ENCODE data around the gene DNAH2.

- TF ChIP-seq BCL11A (tag by site-specific recombination; IDR thresholded peaks at IDR 0.05; ENCODE audit: low read depth) = no peak
- TF ChIP-seq CTCF (tag by site-specific recombination; IDR thresholded peaks at IDR 0.05) = no peak
- no peak for TF ChIP-seq ZNF629 (tag by site-specific recombination; IDR thresholded peaks at IDR 0.05)
- no peak for TF ChIP-seq KLF10 (tag by site-specific recombination; IDR thresholded peaks at IDR 0.05)
- TF ChIP-seq KLF9 (tag by site-specific recombination; IDR thresholded peaks at IDR 0.05; ENCODE audit: low read depth) = no peak
- TF ChIP-seq ZNF585B (tag by site-specific recombination; IDR thresholded peaks at IDR 0.05) = no peak
- TF ChIP-seq BCL6B (tag by site-specific recombination; IDR thresholded peaks at IDR 0.05) = no peak
- TF ChIP-seq ZSCAN5A (tag by site-specific recombination; IDR thresholded peaks at IDR 0.05) = no peak
These were observed 141.5 kb downstream of the DNAH2 start for GRCh38 chr17:7859028-7859427.

All from HEK293 (cell line).